ENCODE data around the gene SLC20A1.

Gene SLC20A1

DNA sequence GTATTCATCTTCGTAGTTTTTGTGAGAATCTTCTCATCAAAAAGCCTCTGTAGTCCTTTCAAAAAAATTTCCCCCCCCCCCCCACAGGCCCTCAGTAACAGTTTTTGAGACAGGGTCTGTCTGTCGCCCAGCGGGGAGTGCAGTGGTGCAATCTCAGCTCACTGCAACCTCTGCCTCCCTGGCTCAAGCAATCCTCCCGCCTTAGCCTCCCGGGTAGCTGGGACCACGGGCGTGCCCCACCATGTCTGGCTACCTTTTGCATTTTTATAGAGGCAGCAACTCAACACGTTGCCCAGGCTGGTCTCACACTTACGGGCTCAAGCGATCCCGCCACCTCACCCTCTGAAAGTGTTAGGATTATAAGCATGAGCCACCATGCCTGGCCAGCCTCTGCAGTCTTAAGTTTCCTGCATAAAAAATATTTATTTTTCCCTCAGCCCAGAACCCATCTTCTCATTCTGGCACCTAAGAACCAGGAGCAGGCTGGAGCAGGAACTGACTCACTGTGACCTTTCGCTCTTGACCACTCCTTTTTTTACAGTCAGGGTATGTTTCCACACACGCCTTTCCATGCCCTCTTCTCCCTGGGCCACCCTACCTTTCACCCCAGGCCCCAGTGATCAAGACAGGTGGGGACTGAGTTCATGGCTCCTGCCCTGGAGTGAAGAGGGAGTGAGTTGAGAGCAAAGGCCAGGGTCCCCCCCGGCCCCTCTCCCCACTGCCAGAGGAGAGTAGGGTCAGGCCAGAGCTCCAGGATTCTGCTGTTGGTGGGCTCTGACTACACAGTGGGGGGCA, 42.5 kb downstream of the SLC20A1 start:
- H3K36me3 ChIP-seq (ENCODE audit: control insufficient read depth, insufficient read depth, low read length), result no peaks in the 10 kb centered on the region
- no peak overlapping the region for H3K4me3 ChIP-seq (replicated peaks; ENCODE audit: low read depth, low read length)
- TF ChIP-seq, protein P1, sequence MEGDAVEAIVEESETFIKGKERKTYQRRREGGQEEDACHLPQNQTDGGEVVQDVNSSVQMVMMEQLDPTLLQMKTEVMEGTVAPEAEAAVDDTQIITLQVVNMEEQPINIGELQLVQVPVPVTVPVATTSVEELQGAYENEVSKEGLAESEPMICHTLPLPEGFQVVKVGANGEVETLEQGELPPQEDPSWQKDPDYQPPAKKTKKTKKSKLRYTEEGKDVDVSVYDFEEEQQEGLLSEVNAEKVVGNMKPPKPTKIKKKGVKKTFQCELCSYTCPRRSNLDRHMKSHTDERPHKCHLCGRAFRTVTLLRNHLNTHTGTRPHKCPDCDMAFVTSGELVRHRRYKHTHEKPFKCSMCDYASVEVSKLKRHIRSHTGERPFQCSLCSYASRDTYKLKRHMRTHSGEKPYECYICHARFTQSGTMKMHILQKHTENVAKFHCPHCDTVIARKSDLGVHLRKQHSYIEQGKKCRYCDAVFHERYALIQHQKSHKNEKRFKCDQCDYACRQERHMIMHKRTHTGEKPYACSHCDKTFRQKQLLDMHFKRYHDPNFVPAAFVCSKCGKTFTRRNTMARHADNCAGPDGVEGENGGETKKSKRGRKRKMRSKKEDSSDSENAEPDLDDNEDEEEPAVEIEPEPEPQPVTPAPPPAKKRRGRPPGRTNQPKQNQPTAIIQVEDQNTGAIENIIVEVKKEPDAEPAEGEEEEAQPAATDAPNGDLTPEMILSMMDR (IDR thresholded peaks at IDR 0.05; ENCODE audit: insufficient read depth, low read length, poor library complexity, severe bottlenecking), result no peak
- DNase-seq (ENCODE audit: extremely low read depth, insufficient read length), result no peak
- H3K27me3 ChIP-seq (replicated peaks; ENCODE audit: control insufficient read depth, insufficient read depth, low read length), result no peaks in the 10 kb centered on the region

DNA sequence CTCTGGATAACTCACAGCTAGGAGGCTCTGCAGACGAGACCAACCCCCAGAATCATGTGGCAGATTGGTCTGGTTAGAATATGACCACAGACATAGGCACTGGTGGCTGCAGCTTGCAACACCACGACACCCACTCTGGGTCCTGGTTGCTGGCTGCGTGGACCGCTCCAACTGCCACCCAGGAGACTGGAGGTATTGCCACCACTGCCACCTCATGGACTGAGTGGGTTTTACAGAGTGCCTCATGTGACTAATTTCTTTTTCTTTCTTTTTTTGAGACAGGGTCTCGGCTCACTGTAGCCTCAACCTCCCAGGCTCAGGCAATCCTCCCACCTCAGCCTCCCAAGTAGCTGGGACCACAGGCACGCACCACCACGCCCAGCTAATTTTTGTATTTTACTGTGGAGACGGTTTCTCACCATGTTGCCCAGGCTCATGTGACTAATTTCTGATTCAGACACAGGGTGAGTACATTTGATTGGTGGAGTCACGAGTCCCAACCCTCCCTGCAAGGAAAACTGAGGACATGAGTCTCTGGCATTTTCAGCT, 45.2 kb downstream of the SLC20A1 start:
- no peaks in the 10 kb centered on the region for H3K27me3 ChIP-seq (replicated peaks; ENCODE audit: control insufficient read depth, insufficient read depth, low read length)
- peak; percentile 58 for DNase-seq (ENCODE audit: extremely low read depth, insufficient read length)
- TF ChIP-seq, protein P1 (IDR thresholded peaks at IDR 0.05; ENCODE audit: insufficient read depth, low read length, poor library complexity, severe bottlenecking), result peak; percentile 59
- no peak overlapping the region for H3K4me3 ChIP-seq (replicated peaks; ENCODE audit: low read depth, low read length)
- H3K36me3 ChIP-seq (ENCODE audit: control insufficient read depth, insufficient read depth, low read length), result no peaks in the 10 kb centered on the region

DNA sequence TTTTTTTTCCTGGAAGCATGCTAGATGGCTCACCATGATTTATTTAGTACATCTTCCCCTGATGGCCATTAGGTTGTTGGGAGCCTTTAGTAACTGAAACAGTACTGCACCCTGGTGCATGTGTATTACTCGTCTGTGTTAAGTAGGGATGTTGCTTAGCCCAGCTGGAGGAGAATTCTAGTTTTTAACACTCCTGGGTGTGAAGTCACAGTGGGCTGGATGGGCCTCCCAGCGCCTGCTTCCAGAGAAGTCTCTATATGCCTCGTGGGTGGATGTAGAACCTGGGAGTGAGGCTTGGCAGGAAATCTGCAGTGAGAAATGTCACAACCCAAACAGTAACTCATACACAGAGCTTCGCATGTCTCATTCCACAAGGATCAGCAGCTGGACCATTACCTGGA, 46.1 kb downstream of the SLC20A1 start:
- no peak for DNase-seq (ENCODE audit: extremely low read depth, insufficient read length)
- TF ChIP-seq, protein P1 (IDR thresholded peaks at IDR 0.05; ENCODE audit: insufficient read depth, low read length, poor library complexity, severe bottlenecking), result no peak
- Histone ChIP-seq H3K4me3 (replicated peaks; ENCODE audit: low read depth, low read length) (no peak overlapping the region), H3K27me3 (replicated peaks; ENCODE audit: control insufficient read depth, insufficient read depth, low read length) (no peaks in the 10 kb centered on the region), H3K36me3 (ENCODE audit: control insufficient read depth, insufficient read depth, low read length) (no peaks in the 10 kb centered on the region)

DNA sequence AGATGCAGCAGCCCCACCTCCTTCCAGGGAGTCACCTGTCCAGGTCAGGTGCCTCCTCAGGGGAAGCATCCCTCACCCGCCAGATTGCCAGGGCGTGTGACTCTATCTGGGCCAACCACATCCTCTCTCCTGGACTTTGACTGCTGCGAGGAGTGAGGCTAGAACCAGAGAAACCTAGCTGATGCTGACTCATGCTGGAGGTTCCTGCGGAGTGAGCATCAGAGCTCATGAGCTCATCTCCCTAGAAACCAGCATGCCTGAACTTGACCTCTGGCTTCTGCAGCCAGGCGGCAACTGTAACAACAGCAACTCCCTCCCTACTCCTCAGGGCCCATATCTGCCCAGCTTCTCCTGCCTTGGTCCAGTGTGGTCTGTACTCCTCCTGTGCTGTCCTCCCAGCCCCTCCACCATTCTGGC, 46.8 kb downstream of the SLC20A1 start:
- TF ChIP-seq, protein P1 (IDR thresholded peaks at IDR 0.05; ENCODE audit: insufficient read depth, low read length, poor library complexity, severe bottlenecking), result no peak
- no peaks in the 10 kb centered on the region for H3K27me3 ChIP-seq (replicated peaks; ENCODE audit: control insufficient read depth, insufficient read depth, low read length)
- H3K4me3 ChIP-seq (replicated peaks; ENCODE audit: low read depth, low read length), result no peak overlapping the region
- H3K36me3 ChIP-seq (ENCODE audit: control insufficient read depth, insufficient read depth, low read length), result no peaks in the 10 kb centered on the region
- peak; percentile 62 for DNase-seq (ENCODE audit: extremely low read depth, insufficient read length)

DNA sequence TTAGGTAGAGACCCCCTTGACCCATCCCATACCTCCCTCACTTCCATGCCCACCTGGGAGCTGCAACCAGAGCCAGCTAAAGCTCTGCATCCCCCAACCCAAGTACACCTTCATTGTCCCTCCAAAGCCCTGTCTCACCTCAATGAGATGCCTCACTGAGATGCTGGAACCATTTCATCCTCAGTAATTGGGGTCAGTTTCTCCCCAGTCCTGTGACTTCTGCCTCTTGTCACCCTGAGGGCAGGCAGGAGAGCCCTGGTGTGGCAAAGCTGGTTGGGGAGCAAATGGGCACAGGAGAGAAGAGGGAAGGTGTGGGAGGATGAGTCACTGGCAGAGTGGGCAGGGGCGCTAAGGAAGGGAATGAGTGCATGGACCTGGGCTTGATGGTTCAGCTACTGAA, 47.2 kb downstream of the SLC20A1 start:
- no peaks in the 10 kb centered on the region for H3K36me3 ChIP-seq (ENCODE audit: control insufficient read depth, insufficient read depth, low read length)
- peak; percentile 37 for DNase-seq (ENCODE audit: extremely low read depth, insufficient read length)
- no peaks in the 10 kb centered on the region for H3K27me3 ChIP-seq (replicated peaks; ENCODE audit: control insufficient read depth, insufficient read depth, low read length)
- H3K4me3 ChIP-seq (replicated peaks; ENCODE audit: low read depth, low read length), result no peak overlapping the region
- TF ChIP-seq, protein P1 (IDR thresholded peaks at IDR 0.05; ENCODE audit: insufficient read depth, low read length, poor library complexity, severe bottlenecking), result no peak
